OCI-LY7 (cell line): ENCODE measurements around the gene FBF1. TPM values are rescaled to one million over a fixed set of nuclear protein-coding genes. Genes with fewer than 3 reads are reported as not detected.

Experiments
- BruUV-seq: library from RNA; stranded (reverse); fragments of 400-500 nt; replicated peaks from 2 replicates; lab custom pipeline; 2021; lab: Mats Ljungman, UMichigan
- CTCF ChIA-PET: fragments of 300-600 bp; sonication (Branson Sonifier 250); formaldehyde crosslinking; loops from one replicate; lab custom pipeline; 2022; ENCODE audit warnings: antibody characterized with exemption; ENCODE audit not compliant: unreplicated experiment; lab: Charles Lee
- POLR2A ChIA-PET: fragments of 300-600 bp; sonication (Branson Sonifier 250); formaldehyde crosslinking; loops from one replicate; lab custom pipeline; 2022; ENCODE audit warnings: antibody characterized with exemption; lab: Charles Lee
- DNase-seq: peaks from one replicate; pipeline ENCODE4 v3.0.0-alpha.2; 2015; ENCODE audit warnings: low spot score
- H2AFZ ChIP-seq: fragments of 200-600 bp; sonication (generic), shearing (Covaris generic); 2 replicates; pipeline ENCODE4 v1.6.1; 2014; ENCODE audit warnings: mild to moderate bottlenecking, antibody characterized with exemption, low read length, moderate library complexity
- H3K27ac ChIP-seq: fragments of 200-600 bp; sonication (generic); 2 replicates; pipeline ENCODE4 v1.5.1; 2014; ENCODE audit warnings: mixed run types, low read depth, mild to moderate bottlenecking, moderate library complexity, low read length, inconsistent platforms; ENCODE audit not compliant: poor library complexity, severe bottlenecking
- H3K36me3 ChIP-seq: fragments of 200-600 bp; sonication (generic); 2 replicates; pipeline ENCODE4 v1.6.1; 2014; ENCODE audit warnings: mild to moderate bottlenecking, antibody characterized with exemption, low read length, moderate library complexity, mixed read lengths; ENCODE audit not compliant: insufficient read depth
- H3K4me1 ChIP-seq: fragments of 200-600 bp; sonication (generic); 2 replicates; pipeline ENCODE4 v1.5.1; 2014; ENCODE audit warnings: mild to moderate bottlenecking, low read length; ENCODE audit not compliant: insufficient read depth, poor library complexity, severe bottlenecking
- H3K4me2 ChIP-seq: fragments of 200-600 bp; sonication (generic); 2 replicates; pipeline ENCODE4 v1.6.1; 2014; ENCODE audit warnings: mild to moderate bottlenecking, low read length
- H3K4me3 ChIP-seq: fragments of 200-600 bp; sonication (generic); 2 replicates; pipeline ENCODE4 v1.5.1; 2014; ENCODE audit warnings: mild to moderate bottlenecking, low read depth, low read length; ENCODE audit not compliant: poor library complexity, severe bottlenecking
- H3K79me2 ChIP-seq: fragments of 200-600 bp; sonication (generic); 2 replicates; pipeline ENCODE4 v1.6.1; 2016; ENCODE audit warnings: low read depth, mild to moderate bottlenecking, low read length, moderate library complexity, mixed read lengths; ENCODE audit not compliant: insufficient read depth
- H3K9me2 ChIP-seq: fragments of 200-600 bp; sonication (generic); 2 replicates; pipeline ENCODE4 v1.6.1; 2016; ENCODE audit warnings: mild to moderate bottlenecking, low read length, mixed read lengths; ENCODE audit not compliant: insufficient read depth
- H3K9me3 ChIP-seq: fragments of 200-600 bp; sonication (generic); 2 replicates; pipeline ENCODE4 v1.6.1; 2014; ENCODE audit warnings: mild to moderate bottlenecking, mixed run types, low read length, mixed read lengths
- H4K20me1 ChIP-seq: fragments of 200-600 bp; sonication (generic); 2 replicates; pipeline ENCODE4 v1.6.1; 2014; ENCODE audit warnings: mild to moderate bottlenecking, antibody characterized with exemption, low read length, moderate library complexity, mixed read lengths; ENCODE audit not compliant: insufficient read depth
- EZH2phosphoT487 ChIP-seq: fragments of 200-600 bp; sonication (generic); IDR thresholded peaks from 2 replicates; pipeline ENCODE4 v1.6.1; 2018; ENCODE audit warnings: low read depth, borderline replicate concordance, mild to moderate bottlenecking, mixed run types, antibody characterized with exemption, low read length, moderate library complexity, mixed read lengths
- intact Hi-C: fragments of 100-400 bp; cut with micrococcal nuclease; formaldehyde crosslinking; loops from one replicate; pipeline ENCODE4 v1.10.0; 2022; ENCODE audit not compliant: unreplicated experiment
- total RNA-seq, 2 experiments: library from RNA; depleted of rRNA in 1 of 2; stranded (reverse); fragments of >200 nt in 1 of 2; shearing (Covaris generic) in 1 of 2; gene quantifications; 2 replicates each; pipeline ENCODE4 v1.2.3, GENCODE V29; 2014 to 2022
- TF ChIP-seq, protein P1 (sequence below): fragments of 200-600 bp; sonication (generic); conservative IDR thresholded peaks from 2 replicates; pipeline ENCODE4 v1.5.1; 2014; ENCODE audit warnings: mild to moderate bottlenecking, antibody characterized with exemption, low read length, moderate library complexity, mixed read lengths

Gene FBF1
- total RNA-seq, 2 experiments from 2014 or later = 34.6 to 47.9 TPM

GRCh38 chr17:75950421-75950820 is 9.6 kb upstream of the FBF1 start:
- Histone ChIP-seq H3K36me3 (peaks cover 80% of the 10 kb centered on the region), H3K4me2 (no peak overlapping the region), H3K4me3 (no peak overlapping the region), H4K20me1 (no peaks in the 10 kb centered on the region), H3K9me2 (no peaks in the 10 kb centered on the region), H3K27ac (no peak overlapping the region), H3K4me1 (peaks cover 6% of the 10 kb centered on the region), H3K79me2 (no peaks in the 10 kb centered on the region), H3K9me3 (no peaks in the 10 kb centered on the region), H2AFZ (no peak overlapping the region)
- intact Hi-C loops = no loop called here
- DNase-seq = no peak
- POLR2A ChIA-PET = interaction anchor here (1.2 kb wide), 1 partner anchor 52 kb away, joined by 3 read pairs; no protein-coding TSS in a partner anchor
- CTCF ChIA-PET = no interaction called here
- no TSS peak for BruUV-seq
- TF ChIP-seq, protein P1, sequence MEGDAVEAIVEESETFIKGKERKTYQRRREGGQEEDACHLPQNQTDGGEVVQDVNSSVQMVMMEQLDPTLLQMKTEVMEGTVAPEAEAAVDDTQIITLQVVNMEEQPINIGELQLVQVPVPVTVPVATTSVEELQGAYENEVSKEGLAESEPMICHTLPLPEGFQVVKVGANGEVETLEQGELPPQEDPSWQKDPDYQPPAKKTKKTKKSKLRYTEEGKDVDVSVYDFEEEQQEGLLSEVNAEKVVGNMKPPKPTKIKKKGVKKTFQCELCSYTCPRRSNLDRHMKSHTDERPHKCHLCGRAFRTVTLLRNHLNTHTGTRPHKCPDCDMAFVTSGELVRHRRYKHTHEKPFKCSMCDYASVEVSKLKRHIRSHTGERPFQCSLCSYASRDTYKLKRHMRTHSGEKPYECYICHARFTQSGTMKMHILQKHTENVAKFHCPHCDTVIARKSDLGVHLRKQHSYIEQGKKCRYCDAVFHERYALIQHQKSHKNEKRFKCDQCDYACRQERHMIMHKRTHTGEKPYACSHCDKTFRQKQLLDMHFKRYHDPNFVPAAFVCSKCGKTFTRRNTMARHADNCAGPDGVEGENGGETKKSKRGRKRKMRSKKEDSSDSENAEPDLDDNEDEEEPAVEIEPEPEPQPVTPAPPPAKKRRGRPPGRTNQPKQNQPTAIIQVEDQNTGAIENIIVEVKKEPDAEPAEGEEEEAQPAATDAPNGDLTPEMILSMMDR = no peak
- TF ChIP-seq EZH2phosphoT487 = no peak

DNA sequence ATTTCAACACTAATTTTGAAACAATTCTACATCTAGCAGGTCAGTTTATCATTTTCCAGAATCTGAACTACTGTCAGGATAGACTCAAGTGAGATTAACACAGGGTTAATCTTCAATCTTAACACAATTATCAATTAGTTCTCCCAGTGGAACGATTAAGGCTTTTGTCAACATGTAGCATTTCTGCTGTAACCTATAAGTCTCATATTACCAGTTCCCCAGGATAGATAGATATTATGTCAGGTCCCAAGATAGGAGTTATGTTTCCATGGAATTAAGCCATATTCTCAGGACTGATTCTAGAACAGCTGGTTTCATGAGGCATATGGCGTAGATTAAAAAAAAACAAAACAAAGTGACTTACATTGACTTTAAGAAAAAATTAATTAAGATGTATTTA is 4.4 kb upstream of the FBF1 start:
- intact Hi-C loops = no loop called here
- BruUV-seq = no TSS peak

GRCh38 chr17:75943491-75943890 is 2.6 kb upstream of the FBF1 start:
- no peaks in the 10 kb centered on the region for H3K9me3 ChIP-seq
- no peak overlapping the region for H3K4me3 ChIP-seq
- H3K36me3 ChIP-seq = peaks cover 25% of the 10 kb centered on the region; the same call in 1 of the 2 replicates
- H2AFZ ChIP-seq = no peak overlapping the region
- CTCF ChIA-PET = no interaction called here
- TF ChIP-seq EZH2phosphoT487 = no peak
- TF ChIP-seq, protein P1 = no peak
- H3K79me2 ChIP-seq = no peaks in the 10 kb centered on the region
- H3K4me2 ChIP-seq = no peak overlapping the region
- H4K20me1 ChIP-seq = no peaks in the 10 kb centered on the region
- H3K27ac ChIP-seq = no peak overlapping the region
- no peaks in the 10 kb centered on the region for H3K9me2 ChIP-seq
- DNase-seq = no peak
- H3K4me1 ChIP-seq = peaks cover 19% of the 10 kb centered on the region
- POLR2A ChIA-PET = interaction anchor here (0.9 to 1.0 kb wide), 2 partner anchors 13 to 18 kb away, joined by 3 read pairs; no protein-coding TSS in a partner anchor
- BruUV-seq = no TSS peak
- intact Hi-C loops = no loop called here

More for the DNA sequence above, 4.4 kb upstream of the FBF1 start:
- no peaks in the 10 kb centered on the region for H3K9me2 ChIP-seq
- no peaks in the 10 kb centered on the region for H4K20me1 ChIP-seq
- ChIA-PET CTCF (interaction anchor here (0.6 to 1.0 kb wide), 2 partner anchors 69 to 436 kb away, joined by 3 read pairs; no protein-coding TSS in a partner anchor), POLR2A (interaction anchor here (0.7 to 1.0 kb wide), 2 partner anchors 12 to 192 kb away, joined by 3 read pairs; no protein-coding TSS in a partner anchor)
- no peak overlapping the region for H2AFZ ChIP-seq
- TF ChIP-seq EZH2phosphoT487 = no peak
- H3K4me3 ChIP-seq = no peak overlapping the region
- no peaks in the 10 kb centered on the region for H3K79me2 ChIP-seq
- H3K4me2 ChIP-seq = no peak overlapping the region
- no peaks in the 10 kb centered on the region for H3K9me3 ChIP-seq
- H3K27ac ChIP-seq = no peak overlapping the region
- peaks cover 11% of the 10 kb centered on the region for H3K4me1 ChIP-seq
- DNase-seq = no peak
- H3K36me3 ChIP-seq = peaks cover 39% of the 10 kb centered on the region
